Skin epidermis (tissue), 12 donors: Measurements from ENCODE around the gene MFAP3.
"Not testable (repeated sequence)": the region's sequence is repeated elsewhere in the genome, so short reads cannot be mapped to it uniquely, and the experiment has no call there.

Experiments
- H3K27ac ChIP-seq, 21 experiments: fragments of 200-600 bp; sonication (generic) in 11 of 21; one replicate each; pipeline ENCODE4 v1.5.0; 2020; ENCODE audit warnings: mild to moderate bottlenecking in 3 of 21, inconsistent platforms in 2 of 21, moderate library complexity in 2 of 21
- H3K4me3 ChIP-seq, 7 experiments: fragments of 200-600 bp; sonication (generic) in 2 of 7; one replicate each; pipeline ENCODE4 v1.5.0; 2020; ENCODE audit warnings: inconsistent platforms in 2 of 7, mild to moderate bottlenecking in 2 of 7, moderate library complexity in 1 of 7

The MFAP3 gene

GRCh38 chr5:154038707-154039457, at the start of gene MFAP3, which contains the start of gene FAM114A2:
Gene MFAP3, plus strand, starts transcription at chr5:154038967. Its CDS starts 10,756 bp downstream, at chr5:154049723.
Gene FAM114A2, minus strand, starts transcription at chr5:154038910. Its CDS starts 3,957 bp downstream, at chr5:154034953.
- H3K4me3 ChIP-seq, result peak within 1 kb of the TSS; percentile 63 to 89 (median 76)
- H3K27ac ChIP-seq, result peak within 1 kb of the TSS; percentile 70 to 93 (median 88)

- H3K4me3 ChIP-seq, result no peak overlapping the region
- no peak overlapping the region for H3K27ac ChIP-seq
Observed at GRCh38 chr5:153991168-153991567, 47.6 kb upstream of the MFAP3 start.

GRCh38 chr5:153998010-153998409, 40.8 kb upstream of the MFAP3 start:
- H3K27ac ChIP-seq, result no peak overlapping the region
- no peak overlapping the region for H3K4me3 ChIP-seq

- no peak overlapping the region for H3K4me3 ChIP-seq
- H3K27ac ChIP-seq, result no peak overlapping the region
Observed at GRCh38 chr5:153998768-153999167, 40.0 kb upstream of the MFAP3 start.

- Histone ChIP-seq H3K27ac (no peak overlapping the region), H3K4me3 (no peak overlapping the region)
Observed at GRCh38 chr5:153999995-154000394, 38.8 kb upstream of the MFAP3 start.

- Histone ChIP-seq H3K27ac (peak overlapping the region in 1 of 21 experiments; percentile 80), H3K4me3 (no peak overlapping the region)
Observed at GRCh38 chr5:154000703-154001102, 38.1 kb upstream of the MFAP3 start.

- no peak overlapping the region for H3K4me3 ChIP-seq
- peak overlapping the region in 12 of 21 experiments; percentile 14 to 80 (median 68) for H3K27ac ChIP-seq
Observed at GRCh38 chr5:154002093-154002492, 36.7 kb upstream of the MFAP3 start.

GRCh38 chr5:154002511-154003020, 36.2 kb upstream of the MFAP3 start:
- H3K27ac ChIP-seq, result peak overlapping the region in 16 of 21 experiments; percentile 1 to 80 (median 60)
- H3K4me3 ChIP-seq, result no peak overlapping the region

GRCh38 chr5:154005648-154006047, 33.1 kb upstream of the MFAP3 start:
- Histone ChIP-seq H3K27ac (no peak overlapping the region), H3K4me3 (no peak overlapping the region)

- Histone ChIP-seq H3K4me3 (no peak overlapping the region), H3K27ac (no peak overlapping the region)
Observed at GRCh38 chr5:154010660-154011059, 28.1 kb upstream of the MFAP3 start.

- H3K27ac ChIP-seq, result no peak overlapping the region
- H3K4me3 ChIP-seq, result no peak overlapping the region
Observed at GRCh38 chr5:154015071-154015693, 23.6 kb upstream of the MFAP3 start.

- not testable (repeated sequence) for H3K4me3 ChIP-seq, H3K27ac ChIP-seq
Observed at GRCh38 chr5:154018919-154019318, 19.8 kb upstream of the MFAP3 start.

GRCh38 chr5:154025951-154026350, 12.8 kb upstream of the MFAP3 start:
- Histone ChIP-seq H3K4me3 (no peak overlapping the region), H3K27ac (no peak overlapping the region)

- no peak overlapping the region for H3K27ac ChIP-seq
- H3K4me3 ChIP-seq, result no peak overlapping the region
Observed at GRCh38 chr5:154031937-154032489, 6.8 kb upstream of the MFAP3 start.

- Histone ChIP-seq H3K27ac (no peak overlapping the region), H3K4me3 (no peak overlapping the region)
Observed at GRCh38 chr5:154034944-154035343, 3.8 kb upstream of the MFAP3 start.

- peak overlapping the region; percentile 70 to 93 (median 88) for H3K27ac ChIP-seq
- H3K4me3 ChIP-seq, result peak overlapping the region; percentile 63 to 89 (median 76)
Observed at GRCh38 chr5:154038261-154038706, 483 bp upstream of the MFAP3 start.

- Histone ChIP-seq H3K4me3 (peak overlapping the region; percentile 63 to 89 (median 76)), H3K27ac (peak overlapping the region; percentile 70 to 93 (median 88))
Observed at GRCh38 chr5:154039458-154039829, 677 bp downstream of the MFAP3 start.

GRCh38 chr5:154042766-154043165, 4.0 kb downstream of the MFAP3 start:
- no peak overlapping the region for H3K4me3 ChIP-seq
- peak overlapping the region in 5 of 21 experiments; percentile 24 to 68 (median 35) for H3K27ac ChIP-seq

GRCh38 chr5:154044099-154044498, 5.3 kb downstream of the MFAP3 start:
- Histone ChIP-seq H3K27ac (no peak overlapping the region), H3K4me3 (no peak overlapping the region)

- H3K27ac ChIP-seq, result no peak overlapping the region
- no peak overlapping the region for H3K4me3 ChIP-seq
Observed at GRCh38 chr5:154044581-154044980, 5.8 kb downstream of the MFAP3 start.
